HEK293 (cell line): ENCODE measurements around the gene MDGA2.

Source experiments
- ATF2 ChIP-seq: fragments of 450-650 bp; formaldehyde crosslinking; IDR thresholded peaks from 2 replicates; pipeline ENCODE4 v1.5.1; 2016; ENCODE audit warnings: missing biosample characterization, missing genetic modification characterization, low read depth
- CTCF ChIP-seq: fragments of 450-650 bp; formaldehyde crosslinking; IDR thresholded peaks from 2 replicates; pipeline ENCODE4 v1.5.1; 2016; ENCODE audit warnings: missing biosample characterization, missing genetic modification characterization
- TCF7L2 ChIP-seq: IDR thresholded peaks from 2 replicates; pipeline ENCODE4 v1.6.1; 2011; ENCODE audit warnings: low read depth, mild to moderate bottlenecking, inconsistent platforms, low read length, moderate library complexity, borderline replicate concordance
- TSHZ1 ChIP-seq: fragments of 450-650 bp; formaldehyde crosslinking; IDR thresholded peaks from 2 replicates; pipeline ENCODE4 v1.5.1; 2016; ENCODE audit warnings: missing biosample characterization, missing genetic modification characterization, borderline replicate concordance
- YY1 ChIP-seq: fragments of 450-650 bp; formaldehyde crosslinking; IDR thresholded peaks from 2 replicates; pipeline ENCODE4 v1.5.1; 2018; ENCODE audit warnings: missing biosample characterization, missing genetic modification characterization
- ZNF10 ChIP-seq: fragments of 450-650 bp; formaldehyde crosslinking; IDR thresholded peaks from 2 replicates; pipeline ENCODE4 v1.5.1; 2017; ENCODE audit warnings: missing biosample characterization, missing genetic modification characterization
- ZNF114 ChIP-seq: fragments of 450-650 bp; formaldehyde crosslinking; IDR thresholded peaks from 2 replicates; pipeline ENCODE4 v1.5.0; 2017; ENCODE audit warnings: missing biosample characterization, missing genetic modification characterization
- ZNF221 ChIP-seq: fragments of 450-650 bp; formaldehyde crosslinking; IDR thresholded peaks from 2 replicates; pipeline ENCODE4 v1.5.1; 2017; ENCODE audit warnings: missing biosample characterization, missing genetic modification characterization, borderline replicate concordance
- ZNF274 ChIP-seq, 2 experiments: fragments of 200-500 bp in 1 of 2; fragments of 450-650 bp in 1 of 2; sonication (Bioruptor generic) in 1 of 2; formaldehyde crosslinking in 1 of 2; IDR thresholded peaks; 2 replicates each; pipeline versions ENCODE4 v1.5.1 to v1.6.1; 2014 to 2016; ENCODE audit warnings: borderline replicate concordance in 1 of 2, inconsistent platforms in 1 of 2, low read length in 1 of 2, missing biosample characterization in 1 of 2, missing genetic modification characterization in 1 of 2
- ZNF366 ChIP-seq: fragments of 450-650 bp; formaldehyde crosslinking; conservative IDR thresholded peaks from 2 replicates; pipeline ENCODE4 v1.5.1; 2016; ENCODE audit warnings: missing biosample characterization, missing genetic modification characterization
- ZNF530 ChIP-seq: fragments of 450-650 bp; formaldehyde crosslinking; IDR thresholded peaks from 2 replicates; pipeline ENCODE4 v1.5.1; 2016; ENCODE audit warnings: low read depth, missing biosample characterization, missing genetic modification characterization
- ZNF629 ChIP-seq: fragments of 450-650 bp; formaldehyde crosslinking; IDR thresholded peaks from 2 replicates; pipeline ENCODE4 v1.5.1; 2017; ENCODE audit warnings: missing biosample characterization, missing genetic modification characterization
- ZNF639 ChIP-seq: fragments of 450-650 bp; formaldehyde crosslinking; IDR thresholded peaks from 2 replicates; pipeline ENCODE4 v1.5.1; 2016; ENCODE audit warnings: missing biosample characterization, missing genetic modification characterization
- ZNF76 ChIP-seq: fragments of 450-650 bp; formaldehyde crosslinking; IDR thresholded peaks from 2 replicates; pipeline ENCODE4; 2016; ENCODE audit warnings: low read depth, missing biosample characterization, missing genetic modification characterization, borderline replicate concordance

GRCh38 chr14:47262801-47263200, 412.6 kb downstream of the MDGA2 start:
- TF ChIP-seq CTCF (tag by site-specific recombination) (no peak), ZNF639 (no peak), ZNF76 (tag by site-specific recombination) (no peak), TCF7L2 (no peak), YY1 (no peak), ZNF530 (tag by site-specific recombination) (no peak), ZNF10 (tag by site-specific recombination) (no peak), ZNF366 (tag by site-specific recombination) (no peak), ZNF114 (tag by site-specific recombination) (no peak), ZNF221 (tag by site-specific recombination) (no peak), ATF2 (tag by site-specific recombination) (no peak), ZNF629 (tag by site-specific recombination) (no peak), TSHZ1 (tag by site-specific recombination) (no peak), ZNF274 (IDR thresholded peaks at IDR 0.05; ENCODE audit: low read length) (no peak), ZNF274 (tag by site-specific recombination; IDR thresholded peaks at IDR 0.05; ENCODE audit: borderline replicate concordance) (no peak)
